Tongue (tissue), 2 donors: ENCODE data around the gene KISS1R. TPM values are rescaled to one million over a fixed set of nuclear protein-coding genes. Genes with fewer than 3 reads are reported as not detected.
A peak's percentile ranks its signal among the peaks of the same experiment; 100 is the strongest.

Experiments
- DNase-seq: peaks from one replicate; pipeline ENCODE4 v3.0.0-alpha.2; 2015
- total RNA-seq: library from RNA; depleted of rRNA; stranded (reverse); fragments of >200 nt; gene quantifications from one replicate; pipeline ENCODE4 v1.2.3, GENCODE V29; 2014

KISS1R gene
- total RNA-seq, 1 donor from 2014 or later, result not detected

DNA sequence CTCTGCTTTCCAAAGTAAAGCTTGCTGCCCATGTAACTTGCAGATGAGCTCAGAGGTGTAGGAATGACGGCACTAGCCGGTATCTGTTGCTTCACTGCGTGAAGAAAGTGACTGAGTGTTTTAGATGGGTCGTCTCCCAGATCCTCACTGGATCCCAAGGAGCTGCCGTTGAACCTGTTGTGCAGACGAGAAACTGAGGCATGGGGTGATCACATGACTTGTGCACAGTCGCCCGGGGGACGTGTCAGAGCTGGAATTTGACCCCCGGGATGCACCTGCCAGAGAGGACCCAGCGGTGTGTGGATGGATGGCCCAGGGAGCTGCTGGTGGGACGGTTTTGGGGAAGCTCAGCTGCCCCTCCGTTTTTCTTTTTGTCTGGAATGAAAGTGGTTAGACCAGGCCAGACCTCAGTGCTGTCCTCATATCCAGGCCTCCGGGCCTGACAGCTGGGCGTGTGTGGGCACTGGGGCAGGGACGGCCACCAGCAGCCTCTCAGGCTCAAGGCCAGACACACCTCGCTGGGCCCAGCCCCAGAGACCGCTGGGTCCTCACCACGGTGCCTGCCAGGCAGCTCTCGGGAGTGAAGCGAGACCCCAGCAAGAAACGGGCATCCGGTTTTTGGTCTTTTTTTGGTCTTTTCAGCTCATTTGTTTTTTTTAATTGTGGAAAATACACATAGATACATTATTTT, 21.2 kb downstream of the KISS1R start:
- no peak for DNase-seq

DNA sequence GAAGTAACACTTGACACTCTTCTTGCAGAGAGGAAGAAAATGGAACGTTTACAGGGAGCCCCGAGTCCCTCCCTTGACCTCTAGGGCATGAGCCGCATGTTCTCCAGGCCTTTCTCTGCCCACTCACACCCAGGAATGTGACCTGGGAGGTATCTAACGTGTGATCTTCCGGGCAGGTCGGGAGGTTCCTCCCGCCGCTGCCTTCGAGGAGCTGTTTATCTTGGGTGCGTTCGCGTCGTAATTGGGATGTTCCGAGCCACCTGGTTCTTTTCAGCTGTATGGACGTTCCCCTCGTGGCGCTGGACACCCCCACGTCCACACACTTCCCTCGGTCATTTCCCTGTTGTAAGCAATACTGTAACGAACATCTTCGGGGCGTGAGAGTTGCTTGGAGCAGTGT, 22.3 kb downstream of the KISS1R start:
- no peak for DNase-seq

GRCh38 chr19:939922-940321, 22.8 kb downstream of the KISS1R start:
- no peak for DNase-seq

DNA sequence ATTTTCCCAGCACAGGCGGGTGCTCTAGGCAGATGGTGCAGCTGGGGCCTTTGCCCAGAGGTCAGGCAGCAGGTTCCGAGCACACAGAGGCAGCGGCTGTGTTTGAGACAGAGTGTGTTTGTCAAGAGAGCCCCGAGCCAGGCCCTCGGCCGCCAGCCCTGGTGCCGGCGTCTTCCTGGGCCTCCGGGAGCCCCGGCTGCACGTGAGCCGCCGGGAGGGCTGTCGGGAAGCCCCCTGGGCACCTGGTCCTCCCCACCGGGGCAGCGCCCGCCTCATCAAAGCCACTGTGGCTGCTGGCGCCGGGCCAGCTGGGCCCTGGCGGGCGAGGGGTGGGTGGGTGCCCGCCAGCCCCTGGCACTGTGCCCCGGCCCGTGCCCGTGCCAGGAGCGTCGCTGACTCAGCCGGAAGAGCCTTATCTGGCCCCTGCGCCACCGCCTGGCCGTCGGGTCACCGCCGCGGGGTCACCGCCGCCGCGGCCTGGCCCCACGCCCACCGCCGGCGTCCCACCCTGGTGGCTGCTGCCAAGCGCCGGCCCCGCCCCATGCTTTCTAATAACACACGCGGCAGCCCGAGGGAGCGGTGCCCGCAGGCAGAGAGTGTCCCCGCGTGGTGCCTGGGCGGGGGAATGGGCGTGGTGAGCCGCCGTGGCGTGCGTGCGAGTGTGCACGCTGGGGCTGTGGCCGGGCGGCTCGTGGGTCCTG, 23.6 kb downstream of the KISS1R start:
- peak; percentile 74 for DNase-seq

- DNase-seq, result no peak
These were observed 24.4 kb downstream of the KISS1R start for GRCh38 chr19:941292-942132.

DNA sequence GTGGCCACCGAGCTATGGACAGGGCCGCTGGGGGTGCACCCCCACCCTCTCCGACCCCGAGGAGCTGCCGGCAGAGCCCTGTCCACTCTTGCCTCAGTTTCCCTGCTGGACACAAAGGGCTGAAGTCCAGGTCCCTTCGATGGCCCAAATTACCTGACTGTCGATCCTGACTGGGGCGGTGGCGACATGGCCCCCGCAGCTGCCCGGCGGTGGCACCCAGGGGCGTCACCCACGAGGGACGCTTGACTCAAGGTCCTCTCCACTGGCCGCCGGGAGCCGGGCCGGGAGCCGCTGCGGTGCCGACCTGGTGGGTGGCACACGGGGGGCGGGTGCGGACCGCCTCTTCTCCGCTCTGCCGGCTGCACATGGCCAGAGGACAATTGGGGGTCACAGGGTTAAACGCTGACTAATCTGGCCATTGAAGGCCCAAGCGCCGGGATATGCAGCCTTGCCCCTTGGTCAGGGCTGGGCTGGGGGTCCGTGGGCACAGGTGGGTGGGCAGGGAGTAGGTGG, 25.1 kb downstream of the KISS1R start:
- no peak for DNase-seq

- DNase-seq, result no peak
These were observed 26.5 kb downstream of the KISS1R start for GRCh38 chr19:943551-944170.

GRCh38 chr19:944171-944567, 27.0 kb downstream of the KISS1R start:
- peak; percentile 39 for DNase-seq

DNA sequence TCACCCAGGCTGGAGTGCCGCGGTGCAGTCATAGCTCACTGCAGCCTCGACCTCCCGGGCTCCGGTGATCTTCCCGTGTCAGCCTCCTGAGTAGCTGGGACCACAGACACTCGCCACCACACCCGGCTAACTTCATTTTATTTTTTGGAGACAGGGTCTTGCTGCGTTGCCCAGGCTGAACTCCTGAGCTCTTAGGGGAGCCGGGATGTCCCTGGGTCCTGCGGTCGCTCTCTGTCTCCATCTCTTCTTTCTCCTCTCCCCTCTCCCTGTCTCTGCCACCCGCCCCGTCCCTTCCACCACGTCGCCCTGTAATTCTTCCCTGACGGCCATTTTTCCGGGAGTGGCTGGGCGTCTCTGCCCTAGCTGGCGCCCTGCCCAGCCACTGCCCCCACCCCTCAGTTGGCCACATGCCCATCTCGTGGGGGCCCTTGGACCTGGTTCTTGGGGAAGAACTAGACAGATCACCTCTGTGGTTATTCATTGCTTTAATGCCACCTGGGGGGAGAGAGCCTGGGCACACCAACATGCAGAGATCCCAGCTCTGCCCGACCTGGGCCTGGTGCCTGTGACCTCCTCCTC, 27.6 kb downstream of the KISS1R start:
- DNase-seq, result peak; percentile 53

- no peak for DNase-seq
These were observed 28.5 kb downstream of the KISS1R start for GRCh38 chr19:945401-946252.

- DNase-seq, result no peak
These were observed 30.1 kb downstream of the KISS1R start for GRCh38 chr19:947090-947706.

- no peak for DNase-seq
These were observed 30.8 kb downstream of the KISS1R start for GRCh38 chr19:947707-948539.

GRCh38 chr19:948842-949496, 31.8 kb downstream of the KISS1R start:
- DNase-seq, result no peak

DNA sequence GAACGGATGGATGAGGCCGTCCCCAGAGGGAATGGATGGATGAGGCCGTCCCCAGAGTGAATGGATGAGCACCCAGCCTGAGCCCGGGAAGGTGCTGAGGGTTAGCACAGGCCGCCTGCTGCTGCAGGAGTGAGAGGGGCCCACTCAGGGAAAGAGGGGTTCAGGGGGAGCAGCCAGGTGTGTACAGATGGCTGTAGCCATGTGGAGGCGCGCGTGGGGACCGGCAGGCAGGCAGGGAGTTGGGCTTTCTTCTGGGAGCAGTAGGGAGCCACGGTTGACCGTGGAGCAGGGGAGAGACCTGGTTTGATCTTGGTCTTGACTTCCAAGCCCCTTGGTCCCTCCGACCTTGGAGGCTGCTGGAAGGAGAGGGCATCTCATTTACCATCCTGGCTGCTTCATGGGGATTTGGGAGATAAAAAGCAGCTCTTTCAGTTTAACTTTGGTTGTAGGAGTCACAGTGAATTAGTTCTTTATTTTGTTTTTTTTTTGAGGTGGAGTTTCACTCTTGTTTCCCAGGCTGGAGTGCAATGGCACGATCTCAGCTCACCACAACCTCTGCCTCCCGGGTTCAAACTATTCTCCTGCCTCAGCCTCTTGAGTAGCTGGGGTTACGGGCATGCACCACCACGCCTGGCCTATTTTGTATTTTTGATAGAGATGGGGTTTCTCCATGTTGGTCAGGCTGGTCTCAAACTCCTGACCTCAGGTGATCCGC, 33.4 kb downstream of the KISS1R start:
- no peak for DNase-seq

DNA sequence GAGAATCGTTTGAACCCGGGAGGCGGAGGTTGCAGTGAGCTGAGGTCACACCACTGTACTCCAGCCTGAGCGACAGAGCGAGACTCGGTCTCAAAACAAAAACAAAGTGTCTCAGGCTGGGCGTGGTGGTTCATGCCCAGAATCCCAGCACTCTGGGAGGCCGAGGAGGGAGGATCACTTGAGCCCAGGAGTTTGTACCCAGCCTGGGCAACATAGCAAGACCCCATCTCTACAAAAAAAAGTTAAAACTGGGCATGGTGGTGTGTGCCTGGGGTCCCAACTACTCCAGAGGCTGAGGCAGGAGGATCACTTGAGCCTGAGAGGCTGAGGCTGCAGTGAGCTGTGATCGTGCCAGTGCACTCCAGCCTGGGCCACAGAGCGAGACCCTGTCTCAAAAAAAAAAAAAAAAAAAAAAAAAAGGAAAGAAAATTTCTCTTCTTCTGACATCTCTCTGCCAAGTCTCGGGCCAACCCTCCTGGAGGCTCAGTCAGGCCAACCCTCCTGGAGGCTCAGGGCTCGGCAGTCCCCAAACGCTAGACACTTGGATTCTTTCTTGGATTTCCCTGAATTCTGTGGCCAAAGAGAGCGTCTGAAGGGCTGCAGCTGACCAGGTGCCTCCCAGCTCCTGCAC, 35.0 kb downstream of the KISS1R start:
- no peak for DNase-seq

GRCh38 chr19:952680-953444, 35.7 kb downstream of the KISS1R start:
- DNase-seq, result no peak
